Cardiac fibroblast (primary cell): ENCODE data around the gene ECE2.

ENCODE experiments used
- DNase-seq, 2 donors: peaks; one replicate each; pipeline versions ENCODE4 v3.0.0 to v3.0.0-alpha.2; 2010; ENCODE audit warnings: low read depth in 2 of 2
- H3K4me3 ChIP-seq, 2 donors: replicated peaks in 1 of 2; 1 replicate in 1 of 2; 2 replicates in 1 of 2; pipeline ENCODE4 v1.5.1; 2011; ENCODE audit warnings: low read depth in 2 of 2, low read length in 2 of 2, mild to moderate bottlenecking in 2 of 2, moderate library complexity in 1 of 2
- TF ChIP-seq, protein P1 (sequence below): IDR thresholded peaks from one replicate; pipeline ENCODE4 v1.5.1; 2011; ENCODE audit warnings: low read depth, mild to moderate bottlenecking, low read length, inconsistent platforms

The ECE2 gene

GRCh38 chr3:184290331-184290730, 14.5 kb downstream of the ECE2 start:
- no peak for DNase-seq
- TF ChIP-seq, protein P1, sequence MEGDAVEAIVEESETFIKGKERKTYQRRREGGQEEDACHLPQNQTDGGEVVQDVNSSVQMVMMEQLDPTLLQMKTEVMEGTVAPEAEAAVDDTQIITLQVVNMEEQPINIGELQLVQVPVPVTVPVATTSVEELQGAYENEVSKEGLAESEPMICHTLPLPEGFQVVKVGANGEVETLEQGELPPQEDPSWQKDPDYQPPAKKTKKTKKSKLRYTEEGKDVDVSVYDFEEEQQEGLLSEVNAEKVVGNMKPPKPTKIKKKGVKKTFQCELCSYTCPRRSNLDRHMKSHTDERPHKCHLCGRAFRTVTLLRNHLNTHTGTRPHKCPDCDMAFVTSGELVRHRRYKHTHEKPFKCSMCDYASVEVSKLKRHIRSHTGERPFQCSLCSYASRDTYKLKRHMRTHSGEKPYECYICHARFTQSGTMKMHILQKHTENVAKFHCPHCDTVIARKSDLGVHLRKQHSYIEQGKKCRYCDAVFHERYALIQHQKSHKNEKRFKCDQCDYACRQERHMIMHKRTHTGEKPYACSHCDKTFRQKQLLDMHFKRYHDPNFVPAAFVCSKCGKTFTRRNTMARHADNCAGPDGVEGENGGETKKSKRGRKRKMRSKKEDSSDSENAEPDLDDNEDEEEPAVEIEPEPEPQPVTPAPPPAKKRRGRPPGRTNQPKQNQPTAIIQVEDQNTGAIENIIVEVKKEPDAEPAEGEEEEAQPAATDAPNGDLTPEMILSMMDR: no peak
- no peak overlapping the region for H3K4me3 ChIP-seq

- no peak overlapping the region for H3K4me3 ChIP-seq
- DNase-seq: no peak
- TF ChIP-seq, protein P1: no peak
These were observed 15.4 kb downstream of the ECE2 start for GRCh38 chr3:184291044-184291737.

- no peak overlapping the region for H3K4me3 ChIP-seq
- TF ChIP-seq, protein P1: no peak
- no peak for DNase-seq
These were observed 16.1 kb downstream of the ECE2 start for GRCh38 chr3:184291738-184292445.

- no peak for DNase-seq
- H3K4me3 ChIP-seq: no peak overlapping the region
- TF ChIP-seq, protein P1: no peak
These were observed 19.9 kb downstream of the ECE2 start for GRCh38 chr3:184295771-184296170.

GRCh38 chr3:184296616-184297015, 20.8 kb downstream of the ECE2 start:
- no peak overlapping the region for H3K4me3 ChIP-seq
- TF ChIP-seq, protein P1: no peak
- DNase-seq: no peak

GRCh38 chr3:184298759-184299487, 23.1 kb downstream of the ECE2 start, which contains the start of gene PSMD2:
Gene PSMD2, plus strand, starts transcription at chr3:184299241. Its CDS starts 26 bp downstream, at chr3:184299267.
- TF ChIP-seq, protein P1: no peak
- H3K4me3 ChIP-seq: peak within 1 kb of the TSS; percentile 82 to 87
- DNase-seq: peak; percentile 97 to 98
